HG03025 (cell line): Measurements from ENCODE around the gene NCAM2.
"Not testable (repeated sequence)": the region's sequence is repeated elsewhere in the genome, so short reads cannot be mapped to it uniquely, and the experiment has no call there.

Experiments used
- ATAC-seq: cut with Tn5 transposase; IDR thresholded peaks from one replicate; pipeline ENCODE4 v1.9.1; 2021; ENCODE audit warnings: mild to moderate bottlenecking, moderate library complexity; ENCODE audit not compliant: unreplicated experiment, low FRiP score

The NCAM2 gene

GRCh38 chr21:21402187-21402586 is 404.0 kb downstream of the NCAM2 start:
- not testable (repeated sequence) for ATAC-seq

GRCh38 chr21:21404261-21404660 is 406.1 kb downstream of the NCAM2 start:
- not testable (repeated sequence) for ATAC-seq

- ATAC-seq, result no peak
Observed at GRCh38 chr21:21406921-21407320, 408.7 kb downstream of the NCAM2 start.

GRCh38 chr21:21412096-21412495 is 413.9 kb downstream of the NCAM2 start:
- ATAC-seq, result no peak

- no peak for ATAC-seq
Observed at GRCh38 chr21:21415741-21416140, 417.5 kb downstream of the NCAM2 start.

- no peak for ATAC-seq
Observed at GRCh38 chr21:21434944-21435343, 436.7 kb downstream of the NCAM2 start.

- no peak for ATAC-seq
Observed at GRCh38 chr21:21436012-21436534, 437.9 kb downstream of the NCAM2 start.

GRCh38 chr21:21439761-21440160 is 441.6 kb downstream of the NCAM2 start:
- no peak for ATAC-seq

- ATAC-seq, result no peak
Observed at GRCh38 chr21:21457077-21457476, 458.9 kb downstream of the NCAM2 start.

GRCh38 chr21:21458124-21458631 is 460.0 kb downstream of the NCAM2 start:
- ATAC-seq, result no peak

- ATAC-seq, result no peak
Observed at GRCh38 chr21:21460979-21461378, 462.8 kb downstream of the NCAM2 start.

GRCh38 chr21:21463456-21463855 is 465.2 kb downstream of the NCAM2 start:
- no peak for ATAC-seq

GRCh38 chr21:21464684-21465083 is 466.5 kb downstream of the NCAM2 start:
- ATAC-seq, result no peak

GRCh38 chr21:21466752-21467151 is 468.5 kb downstream of the NCAM2 start:
- ATAC-seq, result no peak

- no peak for ATAC-seq
Observed at GRCh38 chr21:21468003-21468402, 469.8 kb downstream of the NCAM2 start.

- ATAC-seq, result no peak
Observed at GRCh38 chr21:21481239-21481638, 483.0 kb downstream of the NCAM2 start.

- no peak for ATAC-seq
Observed at GRCh38 chr21:21508859-21509258, 510.6 kb downstream of the NCAM2 start.

GRCh38 chr21:21530680-21531079 is 532.5 kb downstream of the NCAM2 start:
- no peak for ATAC-seq

GRCh38 chr21:21547368-21547953 is 549.3 kb downstream of the NCAM2 start:
- no peak for ATAC-seq

- no peak for ATAC-seq
Observed at GRCh38 chr21:21559285-21560045, 561.3 kb downstream of the NCAM2 start.
